HEK293 (cell line): ENCODE results near the gene RAB11FIP3.

Source experiments
- AEBP2 ChIP-seq: fragments of 450-650 bp; formaldehyde crosslinking; IDR thresholded peaks from 2 replicates; pipeline ENCODE4 v1.5.1; 2016; ENCODE audit warnings: missing biosample characterization, missing genetic modification characterization, borderline replicate concordance
- EGR2 ChIP-seq: fragments of 450-650 bp; formaldehyde crosslinking; IDR thresholded peaks from 2 replicates; pipeline ENCODE4 v1.5.1; 2016; ENCODE audit warnings: low read depth, missing biosample characterization, missing genetic modification characterization
- GLI2 ChIP-seq: fragments of 450-650 bp; formaldehyde crosslinking; IDR thresholded peaks from 2 replicates; pipeline ENCODE4; 2017; ENCODE audit warnings: missing biosample characterization, missing genetic modification characterization, low read depth, borderline replicate concordance
- KLF16 ChIP-seq: fragments of 450-650 bp; formaldehyde crosslinking; IDR thresholded peaks from 2 replicates; pipeline ENCODE4 v1.5.1; 2017; ENCODE audit warnings: missing biosample characterization, missing genetic modification characterization
- MZF1 ChIP-seq: fragments of 450-650 bp; formaldehyde crosslinking; IDR thresholded peaks from 2 replicates; pipeline ENCODE4 v1.5.1; 2017; ENCODE audit warnings: missing biosample characterization, missing genetic modification characterization, borderline replicate concordance
- PATZ1 ChIP-seq: fragments of 450-650 bp; formaldehyde crosslinking; IDR thresholded peaks from 2 replicates; pipeline ENCODE4 v1.5.1; 2016; ENCODE audit warnings: missing biosample characterization, missing genetic modification characterization
- SP2 ChIP-seq: fragments of 450-650 bp; formaldehyde crosslinking; IDR thresholded peaks from 2 replicates; pipeline ENCODE4 v1.5.1; 2016; ENCODE audit warnings: missing biosample characterization, missing genetic modification characterization
- SP7 ChIP-seq: fragments of 450-650 bp; formaldehyde crosslinking; IDR thresholded peaks from 2 replicates; pipeline ENCODE4 v1.5.1; 2016; ENCODE audit warnings: missing biosample characterization, missing genetic modification characterization
- ZBTB17 ChIP-seq: fragments of 450-650 bp; formaldehyde crosslinking; IDR thresholded peaks from 2 replicates; pipeline ENCODE4 v1.5.1; 2016; ENCODE audit warnings: missing biosample characterization, missing genetic modification characterization
- ZBTB20 ChIP-seq: fragments of 450-650 bp; formaldehyde crosslinking; IDR thresholded peaks from 2 replicates; pipeline ENCODE4 v1.5.1; 2016; ENCODE audit warnings: missing biosample characterization, missing genetic modification characterization
- ZBTB48 ChIP-seq: fragments of 450-650 bp; formaldehyde crosslinking; IDR thresholded peaks from 2 replicates; pipeline ENCODE4 v1.5.1; 2016; ENCODE audit warnings: missing biosample characterization, missing genetic modification characterization
- ZBTB8A ChIP-seq: fragments of 450-650 bp; formaldehyde crosslinking; IDR thresholded peaks from 2 replicates; pipeline ENCODE4 v1.5.1; 2016; ENCODE audit warnings: missing biosample characterization, missing genetic modification characterization
- ZIC2 ChIP-seq: fragments of 450-650 bp; formaldehyde crosslinking; IDR thresholded peaks from 2 replicates; pipeline ENCODE4 v1.5.1; 2016; ENCODE audit warnings: missing biosample characterization, missing genetic modification characterization
- ZNF16 ChIP-seq: fragments of 450-650 bp; formaldehyde crosslinking; IDR thresholded peaks from 2 replicates; pipeline ENCODE4 v1.5.1; 2016; ENCODE audit warnings: low read depth, missing biosample characterization, missing genetic modification characterization
- ZNF391 ChIP-seq: fragments of 450-650 bp; formaldehyde crosslinking; IDR thresholded peaks from 2 replicates; pipeline ENCODE4 v1.5.1; 2016; ENCODE audit warnings: low read depth, missing biosample characterization, missing genetic modification characterization, borderline replicate concordance
- ZNF394 ChIP-seq: fragments of 450-650 bp; formaldehyde crosslinking; IDR thresholded peaks from 2 replicates; pipeline ENCODE4 v1.5.1; 2016; ENCODE audit warnings: missing biosample characterization, missing genetic modification characterization, mild to moderate bottlenecking, moderate library complexity, borderline replicate concordance
- ZNF426 ChIP-seq: fragments of 450-650 bp; formaldehyde crosslinking; IDR thresholded peaks from 2 replicates; pipeline ENCODE4 v1.5.1; 2017; ENCODE audit warnings: missing biosample characterization, missing genetic modification characterization, mild to moderate bottlenecking, inconsistent platforms, moderate library complexity
- ZNF449 ChIP-seq: fragments of 450-650 bp; formaldehyde crosslinking; IDR thresholded peaks from 2 replicates; pipeline ENCODE4 v1.5.1; 2017; ENCODE audit warnings: missing biosample characterization, mild to moderate bottlenecking, missing genetic modification characterization, moderate library complexity
- ZNF473 ChIP-seq: fragments of 450-650 bp; formaldehyde crosslinking; IDR thresholded peaks from 2 replicates; pipeline ENCODE4 v1.5.1; 2017; ENCODE audit warnings: missing biosample characterization, missing genetic modification characterization
- ZNF530 ChIP-seq: fragments of 450-650 bp; formaldehyde crosslinking; IDR thresholded peaks from 2 replicates; pipeline ENCODE4 v1.5.1; 2016; ENCODE audit warnings: low read depth, missing biosample characterization, missing genetic modification characterization
- ZNF571 ChIP-seq: fragments of 450-650 bp; formaldehyde crosslinking; IDR thresholded peaks from 2 replicates; pipeline ENCODE4 v1.5.0; 2017; ENCODE audit warnings: missing biosample characterization, missing genetic modification characterization
- ZNF664 ChIP-seq: fragments of 450-650 bp; formaldehyde crosslinking; IDR thresholded peaks from 2 replicates; pipeline ENCODE4 v1.5.1; 2016; ENCODE audit warnings: missing biosample characterization, missing genetic modification characterization
- ZNF707 ChIP-seq: fragments of 450-650 bp; formaldehyde crosslinking; IDR thresholded peaks from 2 replicates; pipeline ENCODE4 v1.5.1; 2016; ENCODE audit warnings: missing biosample characterization, missing genetic modification characterization
- ZNF747 ChIP-seq: fragments of 450-650 bp; formaldehyde crosslinking; IDR thresholded peaks from 2 replicates; pipeline ENCODE4 v1.5.1; 2016; ENCODE audit warnings: missing biosample characterization, missing genetic modification characterization
- ZNF76 ChIP-seq: fragments of 450-650 bp; formaldehyde crosslinking; IDR thresholded peaks from 2 replicates; pipeline ENCODE4; 2016; ENCODE audit warnings: low read depth, missing biosample characterization, missing genetic modification characterization, borderline replicate concordance
- ZNF830 ChIP-seq: fragments of 450-650 bp; IDR thresholded peaks from 2 replicates; pipeline ENCODE4 v1.5.0; 2018; ENCODE audit warnings: missing biosample characterization, missing genetic modification characterization, low read depth, mild to moderate bottlenecking, moderate library complexity
- TF ChIP-seq, protein P1 (sequence below): fragments of 450-650 bp; formaldehyde crosslinking; IDR thresholded peaks from 2 replicates; pipeline ENCODE4 v1.5.1; 2016; ENCODE audit warnings: missing biosample characterization, missing genetic modification characterization

Gene RAB11FIP3

GRCh38 chr16:528111-529011 is 102.9 kb downstream of the RAB11FIP3 start (continued):
- TF ChIP-seq PATZ1 (tag by site-specific recombination) (peak; percentile 58), GLI2 (tag by site-specific recombination) (no peak), AEBP2 (no peak), ZNF830 (tag by site-specific recombination) (no peak), ZIC2 (tag by site-specific recombination) (peak; percentile 73), ZBTB20 (tag by site-specific recombination) (peak; percentile 90), ZNF449 (tag by site-specific recombination) (0 out of 2 replicates have a peak, but pooled peaks have one; percentile 22), ZNF747 (tag by site-specific recombination) (no peak), ZBTB17 (tag by site-specific recombination) (0 out of 2 replicates have a peak, but pooled peaks have one; percentile 23), ZBTB8A (tag by site-specific recombination) (peak; percentile 82), ZNF664 (tag by site-specific recombination) (no peak), SP7 (tag by site-specific recombination) (0 out of 2 replicates have a peak, but pooled peaks have one; percentile 14), ZNF391 (tag by site-specific recombination) (peak; percentile 29; the same call in 1 of the 2 replicates), ZNF473 (tag by site-specific recombination) (no peak), KLF16 (tag by site-specific recombination) (peak; percentile 53; the same call in 1 of the 2 replicates), ZNF571 (tag by site-specific recombination) (no peak), ZNF76 (tag by site-specific recombination) (peak; percentile 62; the same call in 1 of the 2 replicates), ZNF394 (peak; percentile 51; the same call in 1 of the 2 replicates), ZBTB48 (tag by site-specific recombination) (peak; percentile 77), EGR2 (tag by site-specific recombination) (peak; percentile 29; the same call in 1 of the 2 replicates), MZF1 (no peak), ZNF530 (tag by site-specific recombination) (no peak), ZNF16 (tag by site-specific recombination) (no peak), ZNF426 (tag by site-specific recombination) (no peak), ZNF707 (tag by site-specific recombination) (no peak), SP2 (0 out of 2 replicates have a peak, but pooled peaks have one; percentile 11)
- TF ChIP-seq, protein P1, sequence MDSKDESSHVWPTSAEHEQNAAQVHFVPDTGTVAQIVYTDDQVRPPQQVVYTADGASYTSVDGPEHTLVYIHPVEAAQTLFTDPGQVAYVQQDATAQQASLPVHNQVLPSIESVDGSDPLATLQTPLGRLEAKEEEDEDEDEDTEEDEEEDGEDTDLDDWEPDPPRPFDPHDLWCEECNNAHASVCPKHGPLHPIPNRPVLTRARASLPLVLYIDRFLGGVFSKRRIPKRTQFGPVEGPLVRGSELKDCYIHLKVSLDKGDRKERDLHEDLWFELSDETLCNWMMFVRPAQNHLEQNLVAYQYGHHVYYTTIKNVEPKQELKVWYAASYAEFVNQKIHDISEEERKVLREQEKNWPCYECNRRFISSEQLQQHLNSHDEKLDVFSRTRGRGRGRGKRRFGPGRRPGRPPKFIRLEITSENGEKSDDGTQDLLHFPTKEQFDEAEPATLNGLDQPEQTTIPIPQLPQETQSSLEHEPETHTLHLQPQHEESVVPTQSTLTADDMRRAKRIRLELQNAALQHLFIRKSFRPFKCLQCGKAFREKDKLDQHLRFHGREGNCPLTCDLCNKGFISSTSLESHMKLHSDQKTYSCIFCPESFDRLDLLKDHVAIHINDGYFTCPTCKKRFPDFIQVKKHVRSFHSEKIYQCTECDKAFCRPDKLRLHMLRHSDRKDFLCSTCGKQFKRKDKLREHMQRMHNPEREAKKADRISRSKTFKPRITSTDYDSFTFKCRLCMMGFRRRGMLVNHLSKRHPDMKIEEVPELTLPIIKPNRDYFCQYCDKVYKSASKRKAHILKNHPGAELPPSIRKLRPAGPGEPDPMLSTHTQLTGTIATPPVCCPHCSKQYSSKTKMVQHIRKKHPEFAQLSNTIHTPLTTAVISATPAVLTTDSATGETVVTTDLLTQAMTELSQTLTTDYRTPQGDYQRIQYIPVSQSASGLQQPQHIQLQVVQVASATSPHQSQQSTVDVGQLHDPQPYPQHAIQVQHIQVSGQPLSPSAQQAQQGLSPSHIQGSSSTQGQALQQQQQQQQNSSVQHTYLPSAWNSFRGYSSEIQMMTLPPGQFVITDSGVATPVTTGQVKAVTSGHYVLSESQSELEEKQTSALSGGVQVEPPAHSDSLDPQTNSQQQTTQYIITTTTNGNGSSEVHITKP (tag by site-specific recombination), result peak; percentile 66; the same call in 1 of the 2 replicates
